DMS79 treated with DMSO at 0.1 percent for 48 hours (cell line): Measurements from ENCODE around the gene DIO3.

ENCODE experiments used
- DNase-seq: peaks from one replicate; lab custom pipeline; 2025; lab: John Stamatoyannopoulos, UW

DIO3 gene

GRCh38 chr14:101598571-101599233 lies 37.4 kb downstream of the DIO3 start:
- no peak for DNase-seq

GRCh38 chr14:101599234-101599885 lies 38.1 kb downstream of the DIO3 start:
- no peak for DNase-seq

DNA sequence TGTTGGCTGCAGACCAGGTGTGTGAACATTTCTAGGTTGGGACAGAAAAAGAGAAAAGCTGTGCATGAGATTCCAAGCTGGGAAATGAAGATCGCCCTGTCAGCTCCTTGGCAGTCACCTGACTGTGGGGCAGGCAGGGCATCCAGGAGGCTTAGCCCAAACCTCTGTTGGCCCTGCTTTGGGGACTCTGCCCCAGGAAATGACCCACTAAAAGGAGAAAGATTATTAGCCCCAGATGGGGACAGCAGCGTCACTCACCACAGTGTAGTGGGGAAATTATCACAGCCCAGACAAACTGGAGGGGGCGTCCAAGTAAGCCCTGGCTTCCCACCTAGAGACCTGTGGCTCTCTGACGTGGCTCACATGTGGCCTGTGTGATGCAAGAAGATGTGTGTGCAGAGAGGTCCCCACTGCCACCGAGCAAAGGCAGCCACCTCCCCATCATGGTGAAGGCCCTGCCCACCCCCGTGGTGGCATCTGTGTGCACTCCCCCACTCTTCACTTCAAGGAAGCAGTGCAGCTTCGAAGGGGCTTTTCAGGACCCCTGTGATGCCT lies 39.1 kb downstream of the DIO3 start:
- no peak for DNase-seq

- no peak for DNase-seq
Observed at GRCh38 chr14:101600891-101601605, 39.8 kb downstream of the DIO3 start.

- DNase-seq: no peak
Observed at GRCh38 chr14:101601606-101602465, 40.5 kb downstream of the DIO3 start.

DNA sequence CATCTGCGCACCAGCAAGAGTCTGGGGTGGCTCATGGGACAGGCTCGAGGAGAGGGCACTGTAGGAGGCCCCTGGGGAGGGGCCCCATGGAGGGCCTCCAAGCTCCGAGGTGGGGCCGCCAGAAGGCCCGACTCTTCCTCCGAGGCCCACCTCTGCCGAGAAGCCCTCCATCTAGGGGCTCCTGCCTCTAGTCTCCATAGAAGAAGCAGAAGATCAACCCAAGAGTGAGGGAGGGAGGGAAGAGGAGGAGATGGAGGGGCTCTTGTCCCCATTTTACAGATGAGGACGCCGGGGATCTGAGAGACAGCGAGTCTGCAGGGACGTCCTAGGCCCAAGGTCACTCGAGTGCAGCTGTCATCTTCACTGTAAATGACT lies 41.2 kb downstream of the DIO3 start:
- DNase-seq: no peak

DNA sequence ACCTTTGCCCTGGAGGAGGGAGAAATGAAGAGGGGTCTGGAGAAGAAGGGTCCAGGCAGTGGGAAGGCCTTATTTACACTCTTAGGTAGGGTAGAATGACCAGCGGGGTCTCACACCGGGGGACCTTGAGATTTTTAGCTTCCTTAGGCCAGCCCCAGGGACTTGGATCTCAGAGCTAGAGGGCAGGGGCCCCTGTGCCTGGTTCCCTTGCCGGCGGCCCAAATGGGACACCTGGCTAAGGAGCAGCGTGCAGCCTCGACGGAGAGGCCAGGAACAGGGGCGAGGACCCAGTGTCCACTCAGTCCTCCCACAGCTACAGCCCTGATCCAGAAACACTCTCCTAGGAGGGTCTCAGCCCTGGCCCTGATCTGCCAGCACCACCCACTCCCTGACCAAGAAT lies 41.8 kb downstream of the DIO3 start:
- DNase-seq: no peak

DNA sequence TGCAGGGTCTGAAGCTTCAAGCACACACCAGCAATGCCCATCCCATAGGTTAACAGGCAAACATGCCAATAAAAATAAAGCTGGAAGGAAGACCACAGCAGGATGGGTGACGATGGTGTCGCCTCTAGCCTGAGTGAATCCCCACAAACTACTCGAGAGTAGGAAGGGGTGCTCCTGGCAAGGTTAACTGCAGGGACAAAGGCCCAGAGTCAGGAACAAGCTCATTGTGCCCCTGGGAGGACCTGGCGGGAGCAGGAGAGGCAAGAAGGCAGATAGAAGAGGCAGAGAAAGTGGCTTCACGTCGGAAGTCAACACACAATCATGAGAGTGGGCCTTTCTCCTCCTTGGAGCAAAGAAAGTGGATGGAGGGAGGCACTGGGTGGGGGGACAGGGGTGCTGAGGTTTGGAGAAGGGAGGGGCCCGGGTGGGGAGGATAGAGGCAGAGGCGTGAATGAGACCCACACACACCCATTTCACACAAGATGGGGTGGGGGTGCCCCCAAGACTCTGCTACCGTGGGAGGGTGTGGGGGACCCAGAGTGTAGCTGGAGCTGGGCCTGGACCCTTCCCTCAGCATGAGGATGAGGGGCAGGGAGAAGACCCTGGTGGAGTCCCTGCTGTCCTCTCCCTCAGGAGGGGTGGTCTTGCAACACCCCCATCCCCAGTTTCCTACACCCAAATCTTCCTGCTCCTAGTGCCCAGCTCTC lies 43.1 kb downstream of the DIO3 start:
- no peak for DNase-seq

DNA sequence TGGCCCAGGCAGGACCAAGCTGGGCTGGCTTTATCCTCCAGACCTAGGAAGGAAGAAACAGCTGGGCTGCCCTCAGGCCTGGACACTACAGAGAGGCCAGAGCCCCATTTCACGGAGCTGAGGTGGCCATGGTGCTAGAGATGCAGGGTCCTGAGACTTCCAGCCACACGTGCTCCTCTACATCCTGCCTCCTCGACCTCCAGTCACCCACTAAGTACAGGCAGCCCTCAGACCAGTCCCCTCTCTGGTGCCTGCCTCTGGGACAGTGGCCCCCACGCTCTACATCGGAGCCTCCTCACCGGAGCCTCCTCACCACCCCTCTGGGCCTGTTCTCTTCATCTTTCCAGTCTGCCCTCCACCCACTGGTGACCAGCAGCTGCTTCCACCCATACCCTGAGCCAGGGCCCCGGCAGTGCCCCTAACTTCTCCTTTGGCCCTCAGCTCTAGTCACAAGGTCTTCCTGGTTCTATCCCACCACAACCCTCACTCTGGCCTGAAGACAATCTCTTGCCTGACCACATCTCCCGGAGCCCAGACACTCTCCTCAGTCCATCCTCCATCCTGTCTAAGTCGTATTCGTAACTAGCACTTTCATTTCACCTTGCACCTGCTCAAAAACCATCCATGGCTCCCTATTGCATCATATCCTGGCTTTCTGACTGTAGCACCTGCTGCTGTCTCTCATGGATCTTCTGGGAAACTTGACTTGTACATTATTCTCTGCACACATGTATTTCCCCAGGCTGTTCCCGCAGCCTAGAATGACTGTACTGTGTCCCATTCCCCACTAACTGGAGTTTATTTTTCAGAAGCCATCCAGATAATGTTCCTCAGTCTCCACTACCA lies 43.9 kb downstream of the DIO3 start:
- DNase-seq: no peak

DNA sequence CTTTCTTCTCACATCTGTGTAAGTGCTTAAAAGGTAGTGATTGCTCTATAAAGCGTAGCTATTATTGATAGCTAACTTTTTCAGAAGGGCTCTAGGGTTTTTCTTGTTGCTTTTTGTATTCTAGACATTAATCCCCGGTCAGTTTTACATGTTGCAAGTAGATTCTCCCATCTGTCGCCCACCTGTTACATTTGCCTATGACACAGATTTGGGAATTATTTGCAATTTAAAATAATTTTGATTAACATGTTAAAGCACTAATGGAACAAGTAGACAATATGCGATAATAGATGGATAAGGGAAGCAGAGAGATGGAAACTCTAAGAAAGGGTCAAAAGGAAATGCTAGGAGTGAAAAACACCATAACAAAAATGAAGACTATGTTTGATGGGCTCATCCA lies 44.5 kb downstream of the DIO3 start:
- DNase-seq: no peak
